NB4 (cell line): ENCODE results near the gene CDK10.

ENCODE experiments used
- CTCF ChIP-seq: IDR thresholded peaks from one replicate; pipeline ENCODE4 v1.5.1; 2012; ENCODE audit warnings: low read depth, low read length
- MAX ChIP-seq: IDR thresholded peaks from 2 replicates; pipeline ENCODE4 v1.6.1; 2011; ENCODE audit warnings: low read depth, low read length
- MYC ChIP-seq: IDR thresholded peaks from 2 replicates; pipeline ENCODE4 v1.6.1; 2011; ENCODE audit warnings: low read depth, low read length
- POLR2A ChIP-seq: IDR thresholded peaks from 2 replicates; pipeline ENCODE4 v1.6.1; 2011; ENCODE audit warnings: mild to moderate bottlenecking; ENCODE audit not compliant: insufficient read length; ENCODE audit errors: extremely low read depth

- TF ChIP-seq CTCF (no peak), POLR2A (no peak), MAX (no peak), MYC (no peak)
Observed at GRCh38 chr16:89729863-89730593, 43.5 kb downstream of the CDK10 start.
